ENCODE data around the gene RETREG3.
"Not testable (repeated sequence)": the region's sequence is repeated elsewhere in the genome, so short reads cannot be mapped to it uniquely, and the experiment has no call there.

The RETREG3 gene

GRCh38 chr17:42609814-42610801 lies 934 bp upstream of the RETREG3 start:
- DNase-seq, result not testable (repeated sequence)

GRCh38 chr17:42608305-42609181 lies 631 bp downstream of the RETREG3 start:
- DNase-seq, result no peak

GRCh38 chr17:42607769-42608168 lies 1.4 kb downstream of the RETREG3 start:
- no peak for DNase-seq

GRCh38 chr17:42603318-42603717 lies 5.9 kb downstream of the RETREG3 start:
- peak; percentile 80 for DNase-seq

- DNase-seq, result peak; percentile 26
Measured at GRCh38 chr17:42598905-42599304, 10.3 kb downstream of the RETREG3 start.

GRCh38 chr17:42596386-42596785 lies 12.8 kb downstream of the RETREG3 start:
- DNase-seq, result no peak

- no peak for DNase-seq
Measured at GRCh38 chr17:42591411-42591810, 17.8 kb downstream of the RETREG3 start.

- DNase-seq, result no peak
Measured at GRCh38 chr17:42590886-42591285, 18.3 kb downstream of the RETREG3 start.

- no peak for DNase-seq
Measured at GRCh38 chr17:42586514-42587230, 22.5 kb downstream of the RETREG3 start.

- DNase-seq, result no peak
Measured at GRCh38 chr17:42585353-42585752, 23.8 kb downstream of the RETREG3 start.

- DNase-seq, result no peak
Measured at GRCh38 chr17:42584880-42585279, 24.3 kb downstream of the RETREG3 start.

GRCh38 chr17:42581744-42582270 lies 27.4 kb downstream of the RETREG3 start:
- no peak for DNase-seq

- no peak for DNase-seq
Measured at GRCh38 chr17:42579794-42580551, 29.2 kb downstream of the RETREG3 start.

GRCh38 chr17:42578282-42578869 lies 30.8 kb downstream of the RETREG3 start:
- DNase-seq, result peak; percentile 64

GRCh38 chr17:42577532-42578281 lies 31.5 kb downstream of the RETREG3 start, which contains the start of gene PSMC3IP:
PSMC3IP (minus strand) TSS chr17:42577729; CDS start chr17:42577686, 43 bp downstream.
- DNase-seq, result peak; percentile 94

- DNase-seq, result no peak
Measured at GRCh38 chr17:42577140-42577531, 32.0 kb downstream of the RETREG3 start.

GRCh38 chr17:42574463-42574862 lies 34.7 kb downstream of the RETREG3 start:
- no peak for DNase-seq

- DNase-seq, result no peak
Measured at GRCh38 chr17:42573095-42573494, 36.1 kb downstream of the RETREG3 start.

GRCh38 chr17:42571435-42572225 lies 37.5 kb downstream of the RETREG3 start:
- DNase-seq, result peak; percentile 45
